Calu3 (cell line): ENCODE results near the gene IL37. TPM values are rescaled to one million over a fixed set of nuclear protein-coding genes. Genes with fewer than 3 reads are reported as not detected.
A peak's percentile ranks its signal among the peaks of the same experiment; 100 is the strongest.

Source experiments
- BruUV-seq: library from RNA; stranded (reverse); fragments of 400-500 nt; replicated peaks from 2 replicates; lab custom pipeline; 2021; lab: Mats Ljungman, UMichigan
- CTCF ChIA-PET: fragments of 300-600 bp; sonication (Branson Sonifier 250); formaldehyde crosslinking; loops from one replicate; lab custom pipeline; 2022; ENCODE audit warnings: antibody characterized with exemption; lab: Charles Lee
- DNase-seq: peaks from one replicate; pipeline ENCODE4 v3.0.0; 2022
- H3K27ac Mint-ChIP-seq: one replicate; pipeline ENCODE4 v1.8.0; 2022; ENCODE audit warnings: mixed read lengths; ENCODE audit not compliant: unreplicated experiment
- H3K27me3 Mint-ChIP-seq: one replicate; pipeline ENCODE4 v1.8.0; 2022; ENCODE audit warnings: mixed read lengths; ENCODE audit not compliant: unreplicated experiment
- H3K36me3 Mint-ChIP-seq: one replicate; pipeline ENCODE4 v1.8.0; 2022; ENCODE audit warnings: mild to moderate bottlenecking, moderate library complexity, mixed read lengths; ENCODE audit not compliant: insufficient read depth, unreplicated experiment
- H3K4me1 Mint-ChIP-seq: one replicate; pipeline ENCODE4 v1.8.0; 2022; ENCODE audit warnings: mild to moderate bottlenecking, low read depth, mixed read lengths; ENCODE audit not compliant: unreplicated experiment
- H3K4me3 Mint-ChIP-seq: one replicate; pipeline ENCODE4 v1.8.0; 2022; ENCODE audit warnings: mild to moderate bottlenecking, low read depth, moderate library complexity, mixed read lengths; ENCODE audit not compliant: unreplicated experiment
- H3K9me3 Mint-ChIP-seq: one replicate; pipeline ENCODE4 v1.8.0; 2022; ENCODE audit warnings: low read depth, mixed read lengths; ENCODE audit not compliant: unreplicated experiment
- CTCF ChIP-seq: fragments of 200-600 bp; IDR thresholded peaks from one replicate; pipeline ENCODE4 v1.8.0; 2022; ENCODE audit warnings: antibody characterized with exemption; ENCODE audit not compliant: unreplicated experiment
- intact Hi-C: fragments of 100-400 bp; cut with micrococcal nuclease; formaldehyde crosslinking; loops from one replicate; pipeline ENCODE4 v1.10.0; 2022; ENCODE audit not compliant: unreplicated experiment
- total RNA-seq: library from RNA; stranded (reverse); gene quantifications from 2 replicates; pipeline ENCODE4 v1.2.3, GENCODE V29; 2022

Gene IL37
- total RNA-seq, 1 experiment from 2014 or later: 2.0 TPM

GRCh38 chr2:112957511-112957910 is 46.5 kb downstream of the IL37 start:
- Mint-ChIP-seq H3K4me1 (no peaks in the 10 kb centered on the region), H3K27me3 (no peaks in the 10 kb centered on the region), H3K9me3 (no peaks in the 10 kb centered on the region), H3K27ac (no peak overlapping the region), H3K4me3 (no peak overlapping the region), H3K36me3 (no peaks in the 10 kb centered on the region)
- intact Hi-C loops: loop anchor here (5.0 kb wide), 1 partner anchor 355 kb away; no protein-coding TSS in a partner anchor
- CTCF ChIA-PET: no interaction called here
- BruUV-seq: no TSS peak
- no peak for TF ChIP-seq CTCF
- DNase-seq: no peak

- Mint-ChIP-seq H3K27ac (no peak overlapping the region), H3K36me3 (no peaks in the 10 kb centered on the region), H3K4me3 (no peak overlapping the region), H3K4me1 (no peaks in the 10 kb centered on the region), H3K27me3 (no peaks in the 10 kb centered on the region), H3K9me3 (no peaks in the 10 kb centered on the region)
- no TSS peak for BruUV-seq
- peak; percentile 71 for TF ChIP-seq CTCF
- intact Hi-C loops: loop anchor here (5.0 kb wide), 1 partner anchor 356 kb away; no protein-coding TSS in a partner anchor
- DNase-seq: peak; percentile 58
- CTCF ChIA-PET: interaction anchor here (0.7 to 2.6 kb wide), 15 partner anchors 17 to 266 kb away, joined by 3 to 13 read pairs (median 4); partner anchors contain the start of gene IL1F10
These were observed 47.6 kb downstream of the IL37 start for GRCh38 chr2:112958428-112959108.

- H3K9me3 Mint-ChIP-seq: no peaks in the 10 kb centered on the region
- TF ChIP-seq CTCF: no peak
- no peak overlapping the region for H3K4me3 Mint-ChIP-seq
- H3K36me3 Mint-ChIP-seq: no peaks in the 10 kb centered on the region
- DNase-seq: peak; percentile 43
- intact Hi-C loops: loop anchor here (5.0 kb wide), 1 partner anchor 357 kb away; no protein-coding TSS in a partner anchor
- H3K27ac Mint-ChIP-seq: no peak overlapping the region
- no TSS peak for BruUV-seq
- CTCF ChIA-PET: interaction anchor here (0.6 to 2.6 kb wide), 16 partner anchors 17 to 267 kb away, joined by 3 to 13 read pairs (median 4); partner anchors contain the start of gene IL1F10
- H3K4me1 Mint-ChIP-seq: no peaks in the 10 kb centered on the region
- no peaks in the 10 kb centered on the region for H3K27me3 Mint-ChIP-seq
These were observed 48.3 kb downstream of the IL37 start for GRCh38 chr2:112959109-112959812.

- no peaks in the 10 kb centered on the region for H3K36me3 Mint-ChIP-seq
- CTCF ChIA-PET: interaction anchor here (0.5 to 2.6 kb wide), 4 partner anchors 10 to 194 kb away, joined by 3 to 8 read pairs (median 3); no protein-coding TSS in a partner anchor
- BruUV-seq: no TSS peak
- intact Hi-C loops: no loop called here
- H3K4me3 Mint-ChIP-seq: no peak overlapping the region
- no peaks in the 10 kb centered on the region for H3K27me3 Mint-ChIP-seq
- H3K27ac Mint-ChIP-seq: no peak overlapping the region
- H3K9me3 Mint-ChIP-seq: no peaks in the 10 kb centered on the region
- DNase-seq: peak; percentile 17
- H3K4me1 Mint-ChIP-seq: no peaks in the 10 kb centered on the region
- no peak for TF ChIP-seq CTCF
These were observed 49.4 kb downstream of the IL37 start for GRCh38 chr2:112960230-112960825.
